ENCODE results near the gene CCDC190.

The CCDC190 gene

GRCh38 chr1:162832470-162832869, 28.5 kb downstream of the CCDC190 start:
- Histone ChIP-seq H3K4me2 (no peak overlapping the region), H2AFZ (ENCODE audit: low read depth) (no peak overlapping the region), H3K36me3 (ENCODE audit: insufficient read depth) (no peaks in the 10 kb centered on the region), H3K4me3 (IDR thresholded peaks at IDR 0.05; ENCODE audit: insufficient read depth, low read depth, low read length) (no peak overlapping the region), H3K9ac (no peak overlapping the region), H4K20me1 (ENCODE audit: insufficient read depth) (no peaks in the 10 kb centered on the region), H3K27me3 (ENCODE audit: insufficient read depth, low read depth) (no peaks in the 10 kb centered on the region), H3K27ac (no peak overlapping the region), H3K79me2 (ENCODE audit: insufficient read depth, low read depth) (no peaks in the 10 kb centered on the region), H3K4me1 (ENCODE audit: low read depth, poor library complexity, severe bottlenecking) (peaks cover 37% of the 10 kb centered on the region)
- no peak for TF ChIP-seq CTCF (conservative IDR thresholded peaks at IDR 0.05; ENCODE audit: low read depth, low read length)

GRCh38 chr1:162829268-162829667, 31.7 kb downstream of the CCDC190 start:
- no peak overlapping the region for H3K4me3 ChIP-seq (IDR thresholded peaks at IDR 0.05; ENCODE audit: insufficient read depth, low read depth, low read length)
- no peaks in the 10 kb centered on the region for H3K79me2 ChIP-seq (ENCODE audit: insufficient read depth, low read depth)
- no peak overlapping the region for H3K9ac ChIP-seq
- H3K36me3 ChIP-seq (ENCODE audit: insufficient read depth) = no peaks in the 10 kb centered on the region
- no peak overlapping the region for H3K27ac ChIP-seq
- no peaks in the 10 kb centered on the region for H3K27me3 ChIP-seq (ENCODE audit: insufficient read depth, low read depth)
- H3K4me2 ChIP-seq = no peak overlapping the region
- H2AFZ ChIP-seq (ENCODE audit: low read depth) = no peak overlapping the region
- peaks cover 8% of the 10 kb centered on the region for H3K4me1 ChIP-seq (ENCODE audit: low read depth, poor library complexity, severe bottlenecking)
- no peaks in the 10 kb centered on the region for H4K20me1 ChIP-seq (ENCODE audit: insufficient read depth)
- TF ChIP-seq CTCF (conservative IDR thresholded peaks at IDR 0.05; ENCODE audit: low read depth, low read length) = no peak

- no peak for TF ChIP-seq CTCF (conservative IDR thresholded peaks at IDR 0.05; ENCODE audit: low read depth, low read length)
- Histone ChIP-seq H2AFZ (ENCODE audit: low read depth) (no peak overlapping the region), H3K4me1 (ENCODE audit: low read depth, poor library complexity, severe bottlenecking) (no peaks in the 10 kb centered on the region), H3K4me2 (no peak overlapping the region), H3K4me3 (IDR thresholded peaks at IDR 0.05; ENCODE audit: insufficient read depth, low read depth, low read length) (no peak overlapping the region), H3K9ac (no peak overlapping the region), H3K27me3 (ENCODE audit: insufficient read depth, low read depth) (no peaks in the 10 kb centered on the region), H3K79me2 (ENCODE audit: insufficient read depth, low read depth) (no peaks in the 10 kb centered on the region), H3K27ac (no peak overlapping the region), H3K36me3 (ENCODE audit: insufficient read depth) (no peaks in the 10 kb centered on the region), H4K20me1 (ENCODE audit: insufficient read depth) (no peaks in the 10 kb centered on the region)
Measured at GRCh38 chr1:162823771-162824525, 37.0 kb downstream of the CCDC190 start.

- Histone ChIP-seq H2AFZ (ENCODE audit: low read depth) (no peak overlapping the region), H3K27me3 (ENCODE audit: insufficient read depth, low read depth) (no peaks in the 10 kb centered on the region), H4K20me1 (ENCODE audit: insufficient read depth) (no peaks in the 10 kb centered on the region), H3K79me2 (ENCODE audit: insufficient read depth, low read depth) (no peaks in the 10 kb centered on the region), H3K36me3 (ENCODE audit: insufficient read depth) (no peaks in the 10 kb centered on the region), H3K27ac (no peak overlapping the region), H3K4me1 (ENCODE audit: low read depth, poor library complexity, severe bottlenecking) (no peaks in the 10 kb centered on the region), H3K9ac (no peak overlapping the region), H3K4me2 (no peak overlapping the region), H3K4me3 (IDR thresholded peaks at IDR 0.05; ENCODE audit: insufficient read depth, low read depth, low read length) (no peak overlapping the region)
- TF ChIP-seq CTCF (conservative IDR thresholded peaks at IDR 0.05; ENCODE audit: low read depth, low read length) = no peak
Measured at GRCh38 chr1:162823231-162823630, 37.7 kb downstream of the CCDC190 start.
